ENCODE measurements around the gene SLC6A3. TPM values are rescaled to one million over a fixed set of nuclear protein-coding genes. Genes with fewer than 3 reads are reported as not detected.

The SLC6A3 gene
- total RNA-seq (2014; rRNA removed; shearing (Covaris generic)), result not detected in 2 replicates

- DNase-seq (ENCODE audit: low spot score), result no peak
These were observed at the start of gene SLC6A3 for GRCh38 chr5:1445313-1445688. Gene SLC6A3 (minus strand): TSS chr5:1445440. CDS start chr5:1443197, 2,243 bp downstream.

DNA sequence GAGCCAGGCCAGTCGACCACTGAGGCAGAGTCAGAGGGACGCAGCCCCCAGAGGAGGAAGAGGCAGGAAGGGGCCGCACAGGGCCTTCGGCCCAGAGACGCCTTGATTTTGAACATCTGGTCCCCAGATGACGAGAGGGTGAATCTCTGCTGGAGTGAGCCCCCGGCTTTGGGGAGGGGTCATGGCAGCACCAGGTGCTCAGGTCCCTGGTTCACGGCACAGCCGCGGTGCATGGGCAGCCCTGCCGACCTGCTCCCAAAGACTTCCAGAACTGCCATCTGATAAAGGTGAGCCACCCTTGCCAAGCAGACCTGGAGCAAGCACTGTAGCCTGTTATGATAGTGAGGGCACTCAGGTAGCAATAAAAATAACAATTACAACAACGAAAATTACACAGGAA, 48.7 kb upstream of the SLC6A3 start:
- DNase-seq (ENCODE audit: low spot score), result no peak

DNA sequence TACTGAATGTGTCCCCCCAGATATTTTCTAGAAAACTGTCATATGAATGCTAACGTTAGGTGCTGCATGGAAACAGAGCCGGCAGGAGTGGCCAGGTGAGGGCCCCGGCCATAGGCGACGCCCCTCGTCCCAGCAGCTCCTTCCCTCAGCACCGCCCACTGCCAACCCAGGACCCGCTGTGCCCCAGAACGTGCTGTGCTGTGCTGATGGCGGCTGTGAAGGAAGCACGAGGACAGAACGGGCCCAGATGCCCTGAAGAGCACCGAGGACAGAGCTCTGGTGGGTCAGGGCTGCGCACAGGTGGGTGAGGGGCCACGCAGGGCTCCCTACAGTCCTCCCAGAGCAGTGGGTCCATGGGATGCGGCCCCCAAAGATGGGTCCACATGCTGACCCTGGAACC, 48.2 kb upstream of the SLC6A3 start:
- no peak for DNase-seq (ENCODE audit: low spot score)

DNA sequence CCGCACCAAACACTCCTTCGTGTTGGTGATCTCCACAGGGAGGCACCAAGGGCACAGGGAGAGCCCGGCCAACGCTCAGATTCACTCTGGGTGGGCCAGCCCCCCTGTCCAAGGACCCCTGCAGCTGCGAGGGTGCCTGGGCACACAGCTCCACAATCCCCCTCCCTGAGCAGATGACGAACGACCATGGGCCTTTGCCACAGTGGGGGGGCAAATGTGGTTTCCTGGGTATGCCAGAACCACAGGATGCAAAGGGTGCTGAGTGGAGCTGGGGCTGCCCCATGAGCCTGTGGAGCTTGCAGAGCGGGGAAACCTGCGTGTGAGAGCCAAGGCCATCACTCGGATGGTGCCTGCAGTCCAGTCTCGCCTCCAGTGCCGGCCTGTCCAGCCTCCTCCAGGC, 47.5 kb upstream of the SLC6A3 start:
- no peak for DNase-seq (ENCODE audit: low spot score)

- DNase-seq (ENCODE audit: low spot score), result no peak
These were observed 45.1 kb upstream of the SLC6A3 start for GRCh38 chr5:1490376-1490775.

DNA sequence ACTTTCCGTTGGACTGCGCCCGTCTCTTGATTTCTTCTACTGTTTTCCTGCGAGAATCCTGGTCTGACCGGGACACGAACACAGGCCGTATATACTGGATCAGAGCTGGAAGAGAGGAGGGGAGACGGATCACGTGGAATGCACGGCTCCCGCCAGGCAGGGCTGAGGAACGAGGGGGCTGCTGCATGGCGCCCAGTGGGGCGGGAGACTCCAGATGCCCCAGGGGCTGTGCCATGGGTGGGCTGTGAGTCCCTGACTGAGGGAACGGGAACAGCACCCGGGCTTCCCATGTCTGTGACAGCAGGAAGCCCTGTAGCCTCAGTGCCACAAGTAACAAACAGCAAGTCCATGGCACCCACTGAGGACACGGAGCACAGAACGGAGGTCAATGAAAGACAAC, 44.5 kb upstream of the SLC6A3 start:
- no peak for DNase-seq (ENCODE audit: low spot score)

DNA sequence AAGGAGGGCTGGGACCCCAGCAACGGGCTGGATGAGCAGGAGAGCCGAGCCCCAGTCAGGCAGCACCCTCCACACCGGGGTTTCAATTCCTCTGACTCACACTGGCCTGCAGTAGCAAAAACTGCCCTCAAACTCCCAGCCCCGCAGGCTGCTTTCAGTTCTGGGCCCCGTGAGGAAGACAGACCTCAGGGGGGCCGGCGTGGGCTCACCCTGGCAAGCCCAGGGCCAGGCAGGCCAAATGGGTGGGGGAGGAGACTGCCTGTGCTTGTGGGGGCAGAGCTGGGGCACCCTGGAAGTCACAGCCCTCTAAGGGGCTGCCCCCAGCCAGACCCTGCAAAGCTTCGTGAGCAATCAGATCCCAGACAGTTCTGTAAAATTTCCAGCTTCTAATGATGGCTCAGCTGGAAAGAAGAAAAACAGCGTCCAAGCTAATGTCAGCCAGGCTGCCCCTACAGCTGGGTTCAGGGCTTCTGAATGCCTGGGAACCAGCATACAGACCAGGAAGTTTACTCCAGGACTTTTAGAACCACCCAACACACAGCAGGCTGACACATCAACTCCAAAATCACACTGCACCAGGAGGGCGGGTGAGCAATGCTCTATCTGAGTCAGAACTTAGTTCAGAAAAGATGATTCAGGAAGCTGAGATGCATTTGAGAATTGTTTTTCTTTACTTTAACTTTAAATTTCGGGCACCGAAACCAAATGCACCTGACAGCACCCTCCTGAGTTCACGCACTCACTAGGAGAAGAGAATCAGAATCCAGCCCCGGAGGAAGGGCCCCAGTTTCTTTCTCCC, 43.8 kb upstream of the SLC6A3 start:
- DNase-seq (ENCODE audit: low spot score), result peak; percentile 84

GRCh38 chr5:1487079-1487764, 42.0 kb upstream of the SLC6A3 start:
- no peak for DNase-seq (ENCODE audit: low spot score)

GRCh38 chr5:1486271-1486670, 41.0 kb upstream of the SLC6A3 start:
- DNase-seq (ENCODE audit: low spot score), result no peak

DNA sequence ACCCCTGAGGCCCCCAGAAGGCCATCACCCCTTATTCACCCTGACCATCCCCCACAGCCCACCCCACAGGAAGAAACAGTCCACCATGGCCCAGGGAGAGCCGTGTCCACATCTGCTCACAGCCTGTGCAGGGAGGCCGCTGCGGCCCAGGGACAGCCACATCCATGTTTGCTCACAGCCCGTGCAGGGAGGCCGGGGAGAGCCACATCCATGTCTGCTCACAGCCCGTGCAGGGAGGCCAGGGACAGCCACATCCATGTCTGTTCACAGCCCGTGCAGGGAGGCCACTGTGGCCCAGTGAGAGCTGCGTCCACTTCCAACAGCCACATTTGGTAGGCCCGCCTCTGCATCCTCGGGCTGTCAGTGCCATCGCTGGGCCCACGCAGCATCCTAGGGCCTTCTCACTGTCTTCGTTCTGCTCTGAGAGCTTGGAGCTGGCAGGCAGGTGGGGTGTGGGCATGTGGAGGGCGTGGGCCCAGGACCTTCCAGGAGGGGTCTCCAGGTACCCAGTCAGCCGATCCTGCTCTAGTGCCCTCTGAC, 40.4 kb upstream of the SLC6A3 start:
- no peak for DNase-seq (ENCODE audit: low spot score)

DNA sequence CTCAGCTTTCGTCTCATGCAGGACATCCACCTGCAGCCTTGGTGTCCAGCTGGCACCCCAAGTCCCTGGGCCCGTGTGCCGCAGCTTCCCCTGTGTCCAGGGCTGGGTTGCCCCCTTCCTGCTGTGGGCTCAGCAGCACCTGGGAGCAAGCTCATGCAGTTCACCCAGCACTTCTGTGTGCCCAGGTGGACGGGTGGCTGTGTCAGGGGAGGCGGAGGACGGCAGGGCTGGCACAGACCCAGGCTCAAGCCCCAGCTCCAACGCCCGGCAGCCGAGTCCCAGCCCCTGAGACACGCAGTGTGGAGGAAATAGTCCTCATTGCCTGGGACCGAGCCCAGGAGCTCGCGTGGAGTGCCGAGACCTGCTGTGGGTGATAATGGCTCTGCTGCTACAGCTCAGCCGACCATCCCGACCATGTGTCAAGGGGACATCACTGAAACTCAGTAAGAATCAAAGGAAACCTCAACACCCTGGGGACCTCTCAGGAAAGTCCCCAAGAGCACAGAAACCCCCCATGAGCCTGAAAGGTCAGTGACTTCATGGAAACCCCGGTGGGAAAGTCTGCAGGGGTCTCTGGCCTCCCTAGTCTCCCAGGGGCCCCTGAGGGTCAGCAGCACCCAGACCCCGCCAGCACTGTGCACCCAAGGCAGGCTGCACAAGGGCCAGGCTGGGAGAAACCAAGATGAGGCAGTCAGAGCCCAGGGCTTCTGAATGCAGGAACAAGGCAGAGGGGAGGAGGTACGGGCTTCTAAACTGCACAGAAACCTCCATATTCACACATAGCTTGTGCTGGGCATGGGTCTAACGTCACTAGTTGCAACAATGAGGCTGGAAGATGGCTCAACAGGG, 39.7 kb upstream of the SLC6A3 start:
- no peak for DNase-seq (ENCODE audit: low spot score)

DNA sequence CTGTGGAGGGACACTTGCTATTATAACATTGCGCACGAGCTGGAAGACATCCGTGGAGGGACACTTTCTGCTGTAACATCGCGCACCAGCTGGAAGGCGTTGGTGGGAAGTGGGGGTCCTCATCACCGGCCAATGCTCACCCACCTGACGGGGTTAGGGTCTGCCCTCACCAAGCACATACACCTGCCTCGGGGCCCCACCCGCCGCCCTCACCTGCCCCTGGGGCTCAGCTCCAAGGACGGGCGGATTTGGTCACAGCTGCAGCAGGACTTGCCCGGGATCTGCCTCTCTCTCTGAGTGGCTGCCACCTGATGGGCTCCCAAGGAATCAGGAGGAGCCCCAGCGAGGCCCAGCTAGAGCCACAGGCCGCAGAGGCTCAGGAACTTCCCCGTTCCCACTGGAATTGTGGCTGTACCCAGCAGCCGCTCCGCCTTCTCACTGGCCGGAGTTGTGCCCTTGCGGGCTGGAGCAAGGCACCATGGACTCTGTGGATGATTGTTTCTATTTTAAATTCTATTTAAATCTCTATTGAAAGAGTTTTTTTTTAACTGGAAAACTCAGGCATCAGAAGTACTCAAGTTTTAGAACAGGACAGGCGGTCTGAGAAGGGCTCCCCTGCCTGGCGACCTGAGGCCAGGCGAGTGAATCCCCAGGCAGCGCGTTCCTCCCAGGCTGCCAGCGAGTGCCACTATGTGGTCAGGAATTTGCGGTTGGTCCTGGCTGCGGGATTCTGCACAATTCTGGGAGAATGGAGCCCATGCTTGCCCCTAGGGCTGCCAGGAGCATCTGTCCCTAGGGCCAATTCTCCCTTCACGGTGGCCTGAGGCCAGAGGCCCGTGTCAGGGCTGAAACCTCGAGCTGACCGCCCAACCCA, 38.9 kb upstream of the SLC6A3 start:
- DNase-seq (ENCODE audit: low spot score), result no peak

DNA sequence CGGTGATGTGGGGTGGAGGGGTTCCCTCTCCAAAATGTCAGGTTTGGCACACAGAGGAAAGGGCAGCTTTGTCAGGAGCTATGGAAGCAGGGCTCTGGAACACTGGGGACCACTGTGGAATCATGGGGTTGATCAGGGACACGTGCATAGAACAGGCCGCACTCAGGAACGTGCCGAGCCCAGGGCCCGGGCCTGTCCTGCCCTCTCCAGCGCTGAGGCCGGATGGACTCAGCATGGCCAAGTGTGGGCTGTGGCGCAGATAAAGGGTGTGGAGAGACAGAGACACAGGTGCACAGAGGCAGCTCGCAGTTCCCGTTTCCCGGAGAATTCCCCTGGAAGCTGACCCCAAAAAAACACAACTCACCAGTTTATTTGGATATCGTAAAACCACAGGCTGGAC, 37.8 kb upstream of the SLC6A3 start:
- no peak for DNase-seq (ENCODE audit: low spot score)

GRCh38 chr5:1481959-1482331, 36.7 kb upstream of the SLC6A3 start:
- DNase-seq (ENCODE audit: low spot score), result no peak

DNA sequence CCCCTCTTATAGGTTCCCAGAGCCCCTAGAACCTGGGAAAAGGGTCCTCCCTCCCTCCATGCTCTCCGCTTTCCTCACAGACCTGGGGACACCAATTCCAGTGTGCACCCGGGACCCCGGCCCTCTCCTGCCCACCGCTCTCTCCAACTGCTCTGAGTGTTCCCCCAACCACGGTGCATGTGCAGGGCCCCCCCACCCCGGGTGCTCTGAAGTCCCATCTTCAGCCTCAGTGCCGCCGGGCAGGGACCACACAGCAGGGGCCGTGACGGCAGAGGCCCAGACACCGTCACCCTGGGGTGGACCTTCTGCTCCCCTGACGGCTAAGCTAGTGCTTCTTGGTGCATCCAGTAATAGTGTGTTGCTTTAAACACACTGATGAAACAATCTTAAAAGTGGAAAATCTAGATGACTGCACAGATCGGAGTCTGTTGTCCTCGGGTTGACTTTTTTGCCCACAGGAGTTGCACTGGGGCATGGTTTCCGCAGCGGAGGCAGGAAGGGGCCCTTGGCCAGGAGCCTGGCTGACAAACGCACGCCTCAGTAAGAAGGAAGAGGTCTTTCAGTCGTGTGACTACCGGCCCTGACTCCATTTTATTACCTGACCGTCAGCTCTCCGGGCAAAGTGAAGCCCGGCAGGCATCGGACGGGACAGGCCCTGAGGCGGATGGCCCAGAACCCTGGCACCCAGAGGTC, 36.2 kb upstream of the SLC6A3 start:
- DNase-seq (ENCODE audit: low spot score), result no peak

DNA sequence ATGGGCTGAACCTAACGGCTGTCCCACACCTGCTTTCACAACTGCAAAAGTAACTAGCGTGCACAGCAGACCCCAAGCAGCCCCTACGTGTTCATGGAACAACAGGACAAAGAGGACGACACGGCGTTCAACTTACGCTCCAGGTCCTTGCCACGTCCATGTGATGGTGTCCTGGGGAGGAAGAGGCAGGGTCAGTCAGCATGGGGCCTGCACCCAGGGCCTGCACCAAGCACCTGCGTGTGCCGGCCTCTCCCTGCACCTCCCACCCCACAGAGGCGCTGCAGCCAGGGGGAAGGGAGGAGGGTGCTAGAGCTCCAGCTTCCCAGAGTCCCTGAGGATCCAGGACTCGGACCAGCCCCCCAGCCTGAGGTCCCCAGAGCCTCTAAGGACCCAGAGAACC, 35.6 kb upstream of the SLC6A3 start:
- no peak for DNase-seq (ENCODE audit: low spot score)

- no peak for DNase-seq (ENCODE audit: low spot score)
These were observed 35.0 kb upstream of the SLC6A3 start for GRCh38 chr5:1480217-1480616.

DNA sequence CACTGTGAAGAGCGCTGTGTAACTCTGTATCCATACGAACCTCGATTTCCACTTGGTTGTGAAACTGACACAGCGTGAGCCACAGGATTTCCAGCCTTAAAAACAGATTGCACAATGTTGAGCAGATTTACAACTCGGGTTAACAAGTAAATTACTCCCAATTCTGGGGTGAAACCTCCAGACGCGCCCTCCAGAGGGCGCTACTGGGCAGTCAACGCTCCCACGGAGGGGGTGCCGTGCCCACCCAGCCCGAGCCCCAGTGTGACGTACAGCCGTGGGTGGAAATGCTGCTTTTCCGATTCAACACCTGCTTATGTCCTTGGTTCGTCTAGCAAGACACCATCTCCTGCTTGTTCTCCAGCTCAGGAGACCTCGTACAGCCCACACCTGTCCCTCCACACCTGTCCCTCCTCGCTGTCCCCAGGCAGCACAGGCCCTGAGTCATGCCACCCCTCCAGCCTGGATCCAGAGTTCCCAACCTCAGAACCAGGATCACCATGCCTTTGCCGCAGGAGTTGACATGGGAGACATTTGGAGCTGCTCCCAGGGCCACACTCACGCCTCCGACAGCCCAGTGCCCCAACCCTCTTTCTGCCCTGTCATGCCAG, 34.4 kb upstream of the SLC6A3 start:
- DNase-seq (ENCODE audit: low spot score), result no peak

- no peak for DNase-seq (ENCODE audit: low spot score)
These were observed 33.8 kb upstream of the SLC6A3 start for GRCh38 chr5:1479066-1479465.

Data from A172 (cell line).